ENCODE results near the gene COQ8B.
"Not testable (repeated sequence)": the region's sequence is repeated elsewhere in the genome, so short reads cannot be mapped to it uniquely, and the experiment has no call there.

COQ8B gene

GRCh38 chr19:40733149-40733548 lies 16.5 kb upstream of the COQ8B start:
- ChIA-PET POLR2A (interaction anchor here (1.3 kb wide), 1 partner anchor 17 kb away, joined by 5 read pairs; the partner anchor contains the start of genes ACTMAP and SNRPA), CTCF (interaction anchor here (0.5 to 1.7 kb wide), 3 partner anchors 10 to 13 kb away, joined by 3 to 10 read pairs (median 4); no protein-coding TSS in a partner anchor)
- no peak for DNase-seq (ENCODE audit: extremely low spot score)
- TF ChIP-seq CTCF (IDR thresholded peaks at IDR 0.05; ENCODE audit: control extremely low read depth, extremely low read depth, low read depth, missing control alignments) = no peak

GRCh38 chr19:40732304-40732703 lies 15.6 kb upstream of the COQ8B start:
- POLR2A ChIA-PET = interaction anchor here (0.6 kb wide), 1 partner anchor 31 kb away, joined by 5 read pairs; no protein-coding TSS in a partner anchor
- CTCF ChIA-PET = interaction anchor here (0.5 kb wide), 1 partner anchor 14 kb away, joined by 3 read pairs; no protein-coding TSS in a partner anchor

GRCh38 chr19:40730065-40730464 lies 13.4 kb upstream of the COQ8B start:
- DNase-seq (ENCODE audit: extremely low spot score); POLR2A ChIA-PET: not testable (repeated sequence)
- CTCF ChIA-PET = interaction anchor here (1.1 kb wide), 1 partner anchor 32 kb away, joined by 3 read pairs; no protein-coding TSS in a partner anchor

More at GRCh38 chr19:40732304-40732703, 15.6 kb upstream of the COQ8B start:
- DNase-seq (ENCODE audit: extremely low spot score) = not testable (repeated sequence)

- CTCF ChIA-PET = interaction anchor here (0.8 kb wide), 1 partner anchor 72 kb away, joined by 3 read pairs; the partner anchor contains the start of gene EGLN2
Measured at GRCh38 chr19:40726279-40726678, 9.6 kb upstream of the COQ8B start.

GRCh38 chr19:40724855-40725254 lies 8.2 kb upstream of the COQ8B start:
- ChIA-PET POLR2A (interaction anchor here (0.6 kb wide), 1 partner anchor 138 kb away, joined by 3 read pairs; no protein-coding TSS in a partner anchor), CTCF (interaction anchor here (1.7 to 2.4 kb wide), 2 partner anchors 25 to 91 kb away, joined by 4 to 6 read pairs; partner anchors contain the start of gene ACTMAP)

More at GRCh38 chr19:40726279-40726678, 9.6 kb upstream of the COQ8B start:
- no peak for TF ChIP-seq CTCF (IDR thresholded peaks at IDR 0.05; ENCODE audit: control extremely low read depth, extremely low read depth, low read depth, missing control alignments)
- POLR2A ChIA-PET = no interaction called here
- no peak for DNase-seq (ENCODE audit: extremely low spot score)

GRCh38 chr19:40724315-40724714 lies 7.6 kb upstream of the COQ8B start:
- POLR2A ChIA-PET = interaction anchor here (0.6 kb wide), 1 partner anchor 138 kb away, joined by 3 read pairs; no protein-coding TSS in a partner anchor
- CTCF ChIA-PET = interaction anchor here (1.7 to 2.4 kb wide), 2 partner anchors 26 to 90 kb away, joined by 4 to 6 read pairs; partner anchors contain the start of gene ACTMAP
- no peak for TF ChIP-seq CTCF (IDR thresholded peaks at IDR 0.05; ENCODE audit: control extremely low read depth, extremely low read depth, low read depth, missing control alignments)
- DNase-seq (ENCODE audit: extremely low spot score) = no peak

More at GRCh38 chr19:40724855-40725254, 8.2 kb upstream of the COQ8B start:
- DNase-seq (ENCODE audit: extremely low spot score) = no peak
- no peak for TF ChIP-seq CTCF (IDR thresholded peaks at IDR 0.05; ENCODE audit: control extremely low read depth, extremely low read depth, low read depth, missing control alignments)

GRCh38 chr19:40723661-40724254 lies 7.1 kb upstream of the COQ8B start:
- ChIA-PET CTCF (interaction anchor here (1.0 to 2.4 kb wide), 3 partner anchors 10 to 89 kb away, joined by 3 to 6 read pairs (median 4); partner anchors contain the start of gene ACTMAP), POLR2A (no interaction called here)
- DNase-seq (ENCODE audit: extremely low spot score) = no peak
- TF ChIP-seq CTCF (IDR thresholded peaks at IDR 0.05; ENCODE audit: control extremely low read depth, extremely low read depth, low read depth, missing control alignments) = no peak
